KBM-7 (cell line): ENCODE results near the gene ZNF331.
"Not testable (repeated sequence)": the region's sequence is repeated elsewhere in the genome, so short reads cannot be mapped to it uniquely, and the experiment has no call there.

Experiments used
- DNase-seq: peaks from one replicate; pipeline ENCODE4 v3.0.0-alpha.2; 2015
- in situ Hi-C: fragments of 300-500 bp; cut with MboI; formaldehyde crosslinking; loops from 2 replicates; pipeline ENCODE4 v1.14.3; 2020; ENCODE audit warnings: low sequenced_read_pairs, low pct_unique_long_range_greater_than_20kb, mixed read lengths

The ZNF331 gene

GRCh38 chr19:53537521-53538377, at the start of gene ZNF331:
ZNF331 (plus strand) TSS chr19:53538145; CDS start chr19:53569377, 31,232 bp downstream.
- no peak for DNase-seq
- in situ Hi-C loops: no loop called here

GRCh38 chr19:53492153-53492552, 45.8 kb upstream of the ZNF331 start:
- in situ Hi-C loops: no loop called here

GRCh38 chr19:53497311-53498023, 40.5 kb upstream of the ZNF331 start:
- in situ Hi-C loops, DNase-seq: not testable (repeated sequence)

More at GRCh38 chr19:53492153-53492552, 45.8 kb upstream of the ZNF331 start:
- no peak for DNase-seq

- DNase-seq, in situ Hi-C loops: not testable (repeated sequence)
Observed at GRCh38 chr19:53498024-53498395, 39.9 kb upstream of the ZNF331 start.

- in situ Hi-C loops, DNase-seq: not testable (repeated sequence)
Observed at GRCh38 chr19:53503151-53503550, 34.8 kb upstream of the ZNF331 start.

GRCh38 chr19:53503671-53504364, 34.1 kb upstream of the ZNF331 start:
- in situ Hi-C loops, DNase-seq: not testable (repeated sequence)

- in situ Hi-C loops, DNase-seq: not testable (repeated sequence)
Observed at GRCh38 chr19:53504365-53504703, 33.6 kb upstream of the ZNF331 start.

- DNase-seq: no peak
- in situ Hi-C loops: no loop called here
Observed at GRCh38 chr19:53504885-53505284, 33.1 kb upstream of the ZNF331 start.

- no peak for DNase-seq
- in situ Hi-C loops: no loop called here
Observed at GRCh38 chr19:53506728-53507127, 31.2 kb upstream of the ZNF331 start.

GRCh38 chr19:53507523-53508442, 30.2 kb upstream of the ZNF331 start:
- DNase-seq: no peak
- in situ Hi-C loops: no loop called here

GRCh38 chr19:53509443-53509842, 28.5 kb upstream of the ZNF331 start:
- in situ Hi-C loops: no loop called here
- no peak for DNase-seq

- in situ Hi-C loops: no loop called here
- DNase-seq: no peak
Observed at GRCh38 chr19:53509845-53510244, 28.1 kb upstream of the ZNF331 start.

- no peak for DNase-seq
- in situ Hi-C loops: no loop called here
Observed at GRCh38 chr19:53511357-53511756, 26.6 kb upstream of the ZNF331 start.

- in situ Hi-C loops: no loop called here
- peak; percentile 50 for DNase-seq
Observed at GRCh38 chr19:53511933-53512374, 26.0 kb upstream of the ZNF331 start.

- in situ Hi-C loops, DNase-seq: not testable (repeated sequence)
Observed at GRCh38 chr19:53515047-53515446, 22.9 kb upstream of the ZNF331 start.

GRCh38 chr19:53517114-53517741, 20.7 kb upstream of the ZNF331 start:
- no peak for DNase-seq
- in situ Hi-C loops: no loop called here

GRCh38 chr19:53518121-53518520, 19.8 kb upstream of the ZNF331 start:
- in situ Hi-C loops: no loop called here
- DNase-seq: no peak

- in situ Hi-C loops: no loop called here
- DNase-seq: no peak
Observed at GRCh38 chr19:53518716-53519115, 19.2 kb upstream of the ZNF331 start.
